Measurements from ENCODE around the gene RBMS1. TPM values are rescaled to one million over a fixed set of nuclear protein-coding genes. Genes with fewer than 3 reads are reported as not detected.

The RBMS1 gene
- total and polyA plus RNA-seq, 4 experiments from 2014 or later, result 101 to 131 (median 112) TPM

DNA sequence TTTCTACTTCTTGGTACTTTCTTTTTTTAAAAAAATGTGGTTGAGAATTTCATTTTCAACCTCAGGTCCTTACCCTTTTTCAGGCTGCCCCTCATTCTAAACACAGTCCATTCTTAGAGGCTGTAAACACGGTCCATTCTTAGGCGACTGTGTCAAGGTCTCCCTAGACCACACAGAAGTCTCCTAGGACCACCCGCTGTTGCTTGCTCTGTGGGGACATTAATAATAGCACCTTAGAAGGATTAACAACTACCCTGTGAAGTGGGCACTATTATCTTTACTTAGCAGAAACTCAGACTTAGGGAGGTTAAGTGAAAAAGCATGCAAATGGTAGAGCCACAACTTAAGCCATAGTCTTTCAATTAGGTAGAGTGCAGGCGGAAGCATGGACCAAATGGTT is 91.7 kb downstream of the RBMS1 start:
- POLR2A ChIA-PET (ENCODE audit: partially characterized antibody), result no interaction called here

DNA sequence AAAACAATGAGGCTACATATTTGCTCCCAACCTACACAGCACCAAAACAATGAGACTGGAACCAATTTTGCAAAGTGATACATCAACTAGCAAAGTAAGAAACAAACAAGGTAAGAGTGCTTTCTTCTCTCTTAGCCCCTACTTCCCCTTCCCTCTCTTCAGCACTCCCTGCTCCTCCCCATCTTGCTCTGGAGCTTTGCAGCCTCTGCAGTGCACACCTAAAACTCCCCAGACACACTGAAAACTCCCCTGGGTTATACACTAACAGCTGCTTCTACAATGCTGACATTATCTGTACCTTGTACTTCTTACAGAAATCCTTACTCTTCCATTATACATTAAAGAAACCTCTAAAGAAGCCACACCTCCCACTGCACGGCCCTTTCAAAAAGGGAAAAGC is 93.7 kb downstream of the RBMS1 start:
- Histone ChIP-seq H3K27ac (ENCODE audit: low read depth, low read length) (no peak overlapping the region), H3K36me3 (ENCODE audit: insufficient read depth, low read length) (no peaks in the 10 kb centered on the region), H3K9me3 (ENCODE audit: control insufficient read depth in 1 of 2, low read length in 2 of 2) (no peaks in the 10 kb centered on the region), H3K27me3 (ENCODE audit: insufficient read depth, low read length) (no peaks in the 10 kb centered on the region), H3K4me1 (ENCODE audit: insufficient read depth, low read length) (peaks cover 94% of the 10 kb centered on the region), H3K4me3 (ENCODE audit: low read length in 2 of 2) (no peak overlapping the region)
- Mint-ChIP-seq H3K27me3 (no peaks in the 10 kb centered on the region), H3K27ac (peak overlapping the region in 2 of 7 donors; percentile 48 to 72), H3K4me1 (peaks cover 42 to 51% (median 44%) of the 10 kb centered on the region in 4 donors), H3K36me3 (peaks cover 0 to 8% of the 10 kb centered on the region in 2 donors), H3K4me3 (peak overlapping the region in 4 of 8 donors; percentile 33 to 62 (median 48)), H3K9me3 (no peaks in the 10 kb centered on the region)
- no peak for DNase-seq
- CTCF ChIA-PET (ENCODE audit: partially characterized antibody), result no interaction called here
- intact Hi-C loops (cut with micrococcal nuclease), result no loop called here
- POLR2A ChIA-PET (ENCODE audit: partially characterized antibody), result interaction anchor here (1.1 to 1.8 kb wide), 4 partner anchors 11 to 29 kb away, joined by 3 to 7 read pairs (median 3); no protein-coding TSS in a partner anchor

More for the DNA sequence above, 91.7 kb downstream of the RBMS1 start:
- peaks cover 0 to 3% (median 0%) of the 10 kb centered on the region in 8 donors for H3K9me3 Mint-ChIP-seq
- H3K27ac ChIP-seq (ENCODE audit: low read depth, low read length), result no peak overlapping the region
- no peak overlapping the region for H3K4me3 ChIP-seq (ENCODE audit: low read length in 2 of 2)
- peaks cover 49 to 59% (median 54%) of the 10 kb centered on the region in 4 donors for H3K4me1 Mint-ChIP-seq
- H3K27ac Mint-ChIP-seq, result peak overlapping the region in 6 of 7 donors; percentile 3 to 67 (median 24)
- no peaks in the 10 kb centered on the region for H3K27me3 Mint-ChIP-seq
- DNase-seq, result no peak
- intact Hi-C loops (cut with micrococcal nuclease), result no loop called here
- H3K4me1 ChIP-seq (ENCODE audit: insufficient read depth, low read length), result peaks cover 92% of the 10 kb centered on the region
- peak overlapping the region in 5 of 8 donors; percentile 14 to 36 (median 24) for H3K4me3 Mint-ChIP-seq
- peaks cover 0 to 10% of the 10 kb centered on the region in 2 donors for H3K36me3 Mint-ChIP-seq
- H3K36me3 ChIP-seq (ENCODE audit: insufficient read depth, low read length), result no peaks in the 10 kb centered on the region
- no peaks in the 10 kb centered on the region for H3K9me3 ChIP-seq (ENCODE audit: control insufficient read depth in 1 of 2, low read length in 2 of 2)
- CTCF ChIA-PET (ENCODE audit: partially characterized antibody), result no interaction called here
- no peaks in the 10 kb centered on the region for H3K27me3 ChIP-seq (ENCODE audit: insufficient read depth, low read length)

DNA sequence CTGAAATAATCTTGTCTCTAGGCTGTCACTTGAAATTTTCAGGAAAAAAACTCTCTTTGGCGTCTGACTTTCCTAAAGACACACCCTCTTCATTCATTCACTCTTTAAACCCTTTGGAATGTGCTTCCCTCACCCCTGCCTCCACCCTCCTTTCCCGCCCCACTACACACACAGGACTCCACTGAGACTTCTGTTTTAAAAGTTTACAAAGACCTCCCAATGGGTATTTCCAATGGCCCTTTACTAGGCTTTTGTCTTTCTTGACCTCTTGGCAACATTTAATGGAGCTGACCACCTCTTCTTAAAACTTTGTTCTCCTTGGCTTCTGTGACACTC is 96.1 kb downstream of the RBMS1 start:
- Histone ChIP-seq H3K27me3 (ENCODE audit: insufficient read depth, low read length) (no peaks in the 10 kb centered on the region), H3K9me3 (ENCODE audit: control insufficient read depth in 1 of 2, low read length in 2 of 2) (no peaks in the 10 kb centered on the region), H3K4me1 (ENCODE audit: insufficient read depth, low read length) (peaks cover 94% of the 10 kb centered on the region), H3K36me3 (ENCODE audit: insufficient read depth, low read length) (no peaks in the 10 kb centered on the region), H3K27ac (ENCODE audit: low read depth, low read length) (no peak overlapping the region), H3K4me3 (ENCODE audit: low read length in 2 of 2) (no peak overlapping the region)
- peaks cover 0 to 4% of the 10 kb centered on the region in 2 donors for H3K36me3 Mint-ChIP-seq
- DNase-seq, result no peak
- H3K9me3 Mint-ChIP-seq, result no peaks in the 10 kb centered on the region
- H3K4me3 Mint-ChIP-seq, result no peak overlapping the region
- ChIA-PET CTCF (ENCODE audit: partially characterized antibody) (interaction anchor here (0.6 kb wide), 1 partner anchor 9 kb away, joined by 3 read pairs; no protein-coding TSS in a partner anchor), POLR2A (ENCODE audit: partially characterized antibody) (interaction anchor here (1.5 to 1.8 kb wide), 2 partner anchors 10 to 95 kb away, joined by 3 to 10 read pairs; no protein-coding TSS in a partner anchor)
- H3K27ac Mint-ChIP-seq, result no peak overlapping the region
- H3K4me1 Mint-ChIP-seq, result peaks cover 39 to 52% (median 41%) of the 10 kb centered on the region in 4 donors
- no peaks in the 10 kb centered on the region for H3K27me3 Mint-ChIP-seq
- intact Hi-C loops (cut with micrococcal nuclease), result no loop called here

DNA sequence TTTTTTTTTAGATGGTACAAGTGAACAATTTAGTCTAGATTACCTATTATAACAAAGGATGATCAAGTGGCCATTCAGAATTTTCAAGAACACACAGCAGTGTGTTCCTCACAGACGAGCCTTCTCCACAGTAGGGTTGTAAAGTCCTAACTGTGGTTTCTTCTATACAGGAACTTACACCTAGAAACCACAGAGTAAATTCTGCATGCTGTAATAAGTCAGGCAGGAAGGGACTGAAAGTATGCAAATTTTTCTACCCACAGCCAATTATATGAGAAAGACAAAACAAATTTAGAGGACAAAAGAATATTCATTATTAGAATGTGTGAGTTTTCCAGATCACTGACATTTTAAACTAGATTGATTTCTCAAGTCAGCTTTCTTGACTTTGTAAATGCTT is 99.5 kb downstream of the RBMS1 start:
- Histone ChIP-seq H3K27me3 (ENCODE audit: insufficient read depth, low read length) (no peaks in the 10 kb centered on the region), H3K9me3 (ENCODE audit: control insufficient read depth in 1 of 2, low read length in 2 of 2) (no peaks in the 10 kb centered on the region), H3K4me1 (ENCODE audit: insufficient read depth, low read length) (peaks cover 99% of the 10 kb centered on the region), H3K4me3 (ENCODE audit: low read length in 2 of 2) (peak overlapping the region in 1 of 2 donors; percentile 27), H3K36me3 (ENCODE audit: insufficient read depth, low read length) (no peaks in the 10 kb centered on the region), H3K27ac (ENCODE audit: low read depth, low read length) (peak overlapping the region; percentile 21)
- ChIA-PET POLR2A (ENCODE audit: partially characterized antibody) (interaction anchor here (0.6 to 5.5 kb wide), 4 partner anchors 10 to 71 kb away, joined by 3 to 28 read pairs (median 10); no protein-coding TSS in a partner anchor), CTCF (ENCODE audit: partially characterized antibody) (interaction anchor here (0.7 to 2.3 kb wide), 5 partner anchors 13 to 41 kb away, joined by 3 to 8 read pairs (median 3); no protein-coding TSS in a partner anchor)
- H3K4me1 Mint-ChIP-seq, result peaks cover 45 to 67% (median 55%) of the 10 kb centered on the region in 4 donors
- H3K4me3 Mint-ChIP-seq, result peak overlapping the region in 7 of 8 donors; percentile 47 to 82 (median 57)
- H3K9me3 Mint-ChIP-seq, result peaks cover 0 to 3% (median 0%) of the 10 kb centered on the region in 8 donors
- intact Hi-C loops (cut with micrococcal nuclease), result loop anchor here (1.0 kb wide), 1 partner anchor 12 kb away; no protein-coding TSS in a partner anchor
- H3K27ac Mint-ChIP-seq, result peak overlapping the region; percentile 66 to 87 (median 71)
- H3K36me3 Mint-ChIP-seq, result peaks cover 6 to 7% of the 10 kb centered on the region in 2 donors
- no peaks in the 10 kb centered on the region for H3K27me3 Mint-ChIP-seq
- DNase-seq, result peak in 4 of 5 donors; percentile 53 to 62 (median 55)

DNA sequence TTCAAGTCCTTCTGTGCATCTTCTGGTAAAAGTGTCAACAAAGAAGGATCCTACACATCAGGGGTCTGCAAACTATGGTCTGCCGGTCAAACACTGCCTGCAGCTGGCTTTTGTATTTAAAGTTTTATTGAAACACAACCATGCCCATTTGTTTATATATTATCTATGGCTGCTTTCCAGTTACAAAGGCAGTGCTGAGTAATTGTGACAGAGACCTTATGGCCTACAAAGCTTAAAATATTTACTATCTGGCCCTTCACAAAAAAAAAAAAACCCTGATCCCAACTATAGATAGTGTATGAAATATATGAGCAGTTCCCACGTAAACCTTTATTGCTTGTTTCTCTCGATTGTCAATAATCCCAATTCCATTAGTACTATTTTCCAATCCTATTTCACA is 101.4 kb downstream of the RBMS1 start:
- H3K9me3 Mint-ChIP-seq, result peaks cover 0 to 3% (median 0%) of the 10 kb centered on the region in 8 donors
- POLR2A ChIA-PET (ENCODE audit: partially characterized antibody), result interaction anchor here (1.0 to 5.5 kb wide), 5 partner anchors 12 to 527 kb away, joined by 3 to 28 read pairs (median 4); no protein-coding TSS in a partner anchor
- no peaks in the 10 kb centered on the region for H3K36me3 ChIP-seq (ENCODE audit: insufficient read depth, low read length)
- H3K4me1 Mint-ChIP-seq, result peaks cover 65 to 87% (median 73%) of the 10 kb centered on the region in 4 donors
- H3K27me3 ChIP-seq (ENCODE audit: insufficient read depth, low read length), result no peaks in the 10 kb centered on the region
- no peak overlapping the region for H3K4me3 ChIP-seq (ENCODE audit: low read length in 2 of 2)
- H3K36me3 Mint-ChIP-seq, result peaks cover 6 to 7% of the 10 kb centered on the region in 2 donors
- CTCF ChIA-PET (ENCODE audit: partially characterized antibody), result interaction anchor here (0.7 to 1.0 kb wide), 2 partner anchors 39 to 68 kb away, joined by 3 to 8 read pairs; no protein-coding TSS in a partner anchor
- no peak overlapping the region for H3K27ac ChIP-seq (ENCODE audit: low read depth, low read length)
- peak overlapping the region in 4 of 8 donors; percentile 26 to 60 (median 43) for H3K4me3 Mint-ChIP-seq
- no peak for DNase-seq
- H3K4me1 ChIP-seq (ENCODE audit: insufficient read depth, low read length), result peaks cover 99% of the 10 kb centered on the region
- peak overlapping the region in 2 of 7 donors; percentile 10 to 36 for H3K27ac Mint-ChIP-seq
- intact Hi-C loops (cut with micrococcal nuclease), result no loop called here
- H3K9me3 ChIP-seq (ENCODE audit: control insufficient read depth in 1 of 2, low read length in 2 of 2), result no peaks in the 10 kb centered on the region
- no peaks in the 10 kb centered on the region for H3K27me3 Mint-ChIP-seq

DNA sequence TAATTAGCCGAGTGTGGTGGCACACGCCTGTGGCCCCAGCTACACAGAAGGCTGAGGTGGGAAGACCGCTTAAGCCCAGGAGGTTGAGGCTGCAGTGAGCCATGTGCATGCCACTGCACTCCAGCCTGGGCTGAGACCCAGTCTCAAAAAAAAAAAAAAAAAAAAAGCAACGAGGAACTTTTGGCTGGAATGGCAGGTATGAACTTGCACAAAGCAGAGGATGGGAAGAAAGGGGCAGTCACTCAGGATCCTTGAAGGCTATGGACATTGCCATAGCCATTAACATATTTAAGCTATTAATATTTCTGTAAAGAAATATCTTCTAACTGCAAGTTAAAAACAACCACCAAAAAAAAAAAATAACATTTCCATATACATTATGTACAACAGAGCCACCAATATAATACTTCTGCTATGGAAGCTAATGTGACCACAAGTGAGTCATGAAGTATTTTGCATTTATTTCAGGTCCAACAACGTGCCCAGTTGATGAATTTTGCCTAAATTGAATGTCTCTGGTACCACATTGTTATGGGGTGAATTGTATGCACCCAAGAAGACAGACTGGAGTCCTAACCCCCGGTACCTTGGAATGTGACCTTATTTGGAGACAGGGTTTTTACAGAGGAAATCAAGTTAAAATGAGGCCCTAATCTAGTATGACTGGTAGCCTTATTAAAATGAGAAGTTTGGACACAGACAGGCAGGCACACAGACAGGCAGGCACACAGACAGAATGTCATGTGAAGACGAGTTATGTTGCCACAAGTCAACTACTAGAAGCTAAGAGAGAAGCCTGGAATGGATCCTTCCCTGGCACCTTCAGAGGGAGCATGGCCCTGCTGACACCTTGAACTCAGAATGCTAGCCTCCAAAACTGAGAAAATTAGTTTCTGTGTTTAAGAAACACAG is 102.8 kb downstream of the RBMS1 start:
- Mint-ChIP-seq H3K9me3 (peaks cover 0 to 3% (median 0%) of the 10 kb centered on the region in 8 donors), H3K27ac (peak overlapping the region in 6 of 7 donors; percentile 1 to 66 (median 50)), H3K4me1 (peaks cover 67 to 94% (median 80%) of the 10 kb centered on the region in 4 donors), H3K27me3 (no peaks in the 10 kb centered on the region), H3K4me3 (peak overlapping the region in 7 of 8 donors; percentile 11 to 79 (median 29)), H3K36me3 (peaks cover 5 to 7% of the 10 kb centered on the region in 2 donors)
- CTCF ChIA-PET (ENCODE audit: partially characterized antibody), result no interaction called here
- intact Hi-C loops (cut with micrococcal nuclease), result loop anchor here (2.0 kb wide), 1 partner anchor 14 kb away; no protein-coding TSS in a partner anchor
- no peak overlapping the region for H3K4me3 ChIP-seq (ENCODE audit: low read length in 2 of 2)
- H3K9me3 ChIP-seq (ENCODE audit: control insufficient read depth in 1 of 2, low read length in 2 of 2), result no peaks in the 10 kb centered on the region
- no peak for DNase-seq
- POLR2A ChIA-PET (ENCODE audit: partially characterized antibody), result interaction anchor here (0.6 to 5.5 kb wide), 2 partner anchors 16 to 488 kb away, joined by 3 to 28 read pairs; no protein-coding TSS in a partner anchor
- no peaks in the 10 kb centered on the region for H3K36me3 ChIP-seq (ENCODE audit: insufficient read depth, low read length)
- peaks cover 98% of the 10 kb centered on the region for H3K4me1 ChIP-seq (ENCODE audit: insufficient read depth, low read length)
- no peaks in the 10 kb centered on the region for H3K27me3 ChIP-seq (ENCODE audit: insufficient read depth, low read length)
- H3K27ac ChIP-seq (ENCODE audit: low read depth, low read length), result no peak overlapping the region
